ENCODE measurements around the gene PIGZ.

- TF ChIP-seq, protein P1, sequence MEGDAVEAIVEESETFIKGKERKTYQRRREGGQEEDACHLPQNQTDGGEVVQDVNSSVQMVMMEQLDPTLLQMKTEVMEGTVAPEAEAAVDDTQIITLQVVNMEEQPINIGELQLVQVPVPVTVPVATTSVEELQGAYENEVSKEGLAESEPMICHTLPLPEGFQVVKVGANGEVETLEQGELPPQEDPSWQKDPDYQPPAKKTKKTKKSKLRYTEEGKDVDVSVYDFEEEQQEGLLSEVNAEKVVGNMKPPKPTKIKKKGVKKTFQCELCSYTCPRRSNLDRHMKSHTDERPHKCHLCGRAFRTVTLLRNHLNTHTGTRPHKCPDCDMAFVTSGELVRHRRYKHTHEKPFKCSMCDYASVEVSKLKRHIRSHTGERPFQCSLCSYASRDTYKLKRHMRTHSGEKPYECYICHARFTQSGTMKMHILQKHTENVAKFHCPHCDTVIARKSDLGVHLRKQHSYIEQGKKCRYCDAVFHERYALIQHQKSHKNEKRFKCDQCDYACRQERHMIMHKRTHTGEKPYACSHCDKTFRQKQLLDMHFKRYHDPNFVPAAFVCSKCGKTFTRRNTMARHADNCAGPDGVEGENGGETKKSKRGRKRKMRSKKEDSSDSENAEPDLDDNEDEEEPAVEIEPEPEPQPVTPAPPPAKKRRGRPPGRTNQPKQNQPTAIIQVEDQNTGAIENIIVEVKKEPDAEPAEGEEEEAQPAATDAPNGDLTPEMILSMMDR (IDR thresholded peaks at IDR 0.05; ENCODE audit: poor library complexity): no peak
- TF ChIP-seq EZH2phosphoT487 (IDR thresholded peaks at IDR 0.05; ENCODE audit: low read depth, severe bottlenecking, unreplicated experiment): no peak
Observed at GRCh38 chr3:196989721-196990262, 21.2 kb upstream of the PIGZ start.

Data from hepatocyte (in vitro differentiated cells).